MM.1S (cell line): ENCODE data around the gene SPEG.

ENCODE experiments used
- DNase-seq: peaks from one replicate; pipeline ENCODE4 v3.0.0-alpha.2; 2015
- H2AFZ ChIP-seq: fragments of 300-600 bp; sonication (generic); 2 replicates; pipeline ENCODE4 v1.6.0; 2016; ENCODE audit warnings: antibody characterized with exemption, low read length
- H3F3A ChIP-seq: fragments of 300-600 bp; sonication (generic); 2 replicates; pipeline ENCODE4 v1.6.1; 2016; ENCODE audit warnings: mild to moderate bottlenecking, antibody characterized with exemption, low read length, moderate library complexity, mixed read lengths; ENCODE audit not compliant: insufficient read depth
- H3K27ac ChIP-seq: fragments of 300-600 bp; sonication (generic); 2 replicates; pipeline ENCODE4 v1.5.1; 2016; ENCODE audit warnings: mild to moderate bottlenecking, low read length
- H3K27me3 ChIP-seq: fragments of 300-600 bp; sonication (generic); replicated peaks from 2 replicates; pipeline ENCODE4 v1.6.0; 2016; ENCODE audit warnings: low read length; ENCODE audit not compliant: insufficient read depth
- H3K36me3 ChIP-seq: fragments of 300-600 bp; sonication (generic); replicated peaks from 2 replicates; pipeline ENCODE4 v1.6.1; 2016; ENCODE audit warnings: mild to moderate bottlenecking, low read length, mixed read lengths; ENCODE audit not compliant: insufficient read depth
- H3K4me1 ChIP-seq: fragments of 300-600 bp; sonication (generic); 2 replicates; pipeline ENCODE4 v1.6.1; 2016; ENCODE audit warnings: low read length, mixed read lengths
- H3K4me2 ChIP-seq: fragments of 300-600 bp; sonication (generic); 2 replicates; pipeline ENCODE4 v1.6.0; 2016; ENCODE audit warnings: low read depth, low read length
- H3K4me3 ChIP-seq: fragments of 300-600 bp; sonication (generic); 2 replicates; pipeline ENCODE4 v1.5.1; 2016; ENCODE audit warnings: low read length, mixed read lengths
- H3K79me2 ChIP-seq: fragments of 300-600 bp; sonication (generic); 2 replicates; pipeline ENCODE4 v1.6.1; 2016; ENCODE audit warnings: mixed run types, low read length, mixed read lengths
- H3K9ac ChIP-seq: fragments of 300-600 bp; sonication (generic); 2 replicates; pipeline ENCODE4 v1.6.1; 2016; ENCODE audit warnings: low read length, mixed read lengths
- H3K9me2 ChIP-seq: fragments of 300-600 bp; sonication (generic); replicated peaks from 2 replicates; pipeline ENCODE4 v1.6.1; 2016; ENCODE audit warnings: mild to moderate bottlenecking, low read length, mixed read lengths; ENCODE audit not compliant: insufficient read depth
- H3K9me3 ChIP-seq: fragments of 300-600 bp; sonication (generic); replicated peaks from 2 replicates; pipeline ENCODE4 v1.6.1; 2016; ENCODE audit warnings: mild to moderate bottlenecking, low read length, mixed read lengths; ENCODE audit not compliant: insufficient read depth
- H4K20me1 ChIP-seq: fragments of 300-600 bp; sonication (generic); 2 replicates; pipeline ENCODE4 v1.6.1; 2016; ENCODE audit warnings: mild to moderate bottlenecking, low read length, moderate library complexity, mixed read lengths; ENCODE audit not compliant: insufficient read depth
- CTCF ChIP-seq: fragments of 300-600 bp; sonication (generic); IDR thresholded peaks from 2 replicates; pipeline ENCODE4 v1.5.1; 2016; ENCODE audit warnings: antibody characterized with exemption, low read length, mixed read lengths
- EZH2 ChIP-seq: fragments of 300-600 bp; sonication (generic); optimal IDR thresholded peaks from 2 replicates; pipeline ENCODE3; 2017; ENCODE audit warnings: low read depth, mild to moderate bottlenecking, antibody characterized with exemption, low read length, mixed read lengths
- EZH2phosphoT487 ChIP-seq: fragments of 300-600 bp; sonication (generic); IDR thresholded peaks from 2 replicates; pipeline ENCODE4 v1.6.1; 2018; ENCODE audit warnings: antibody characterized with exemption, low read length

The SPEG gene

GRCh38 chr2:219499058-219499307 lies 64.3 kb downstream of the SPEG start:
- Histone ChIP-seq H3K9ac (peak overlapping the region; percentile 91), H3K4me2 (peak overlapping the region; percentile 94), H3K9me3 (no peaks in the 10 kb centered on the region), H3K79me2 (peaks cover 13% of the 10 kb centered on the region), H3K27ac (no peak overlapping the region), H3F3A (no peaks in the 10 kb centered on the region), H3K9me2 (no peaks in the 10 kb centered on the region), H3K36me3 (no peaks in the 10 kb centered on the region), H4K20me1 (no peaks in the 10 kb centered on the region), H2AFZ (peak overlapping the region; percentile 91), H3K27me3 (peaks cover 35% of the 10 kb centered on the region), H3K4me1 (peaks cover 11% of the 10 kb centered on the region), H3K4me3 (peak overlapping the region; percentile 88)
- TF ChIP-seq EZH2 (no peak), CTCF (no peak), EZH2phosphoT487 (no peak)
- no peak for DNase-seq

DNA sequence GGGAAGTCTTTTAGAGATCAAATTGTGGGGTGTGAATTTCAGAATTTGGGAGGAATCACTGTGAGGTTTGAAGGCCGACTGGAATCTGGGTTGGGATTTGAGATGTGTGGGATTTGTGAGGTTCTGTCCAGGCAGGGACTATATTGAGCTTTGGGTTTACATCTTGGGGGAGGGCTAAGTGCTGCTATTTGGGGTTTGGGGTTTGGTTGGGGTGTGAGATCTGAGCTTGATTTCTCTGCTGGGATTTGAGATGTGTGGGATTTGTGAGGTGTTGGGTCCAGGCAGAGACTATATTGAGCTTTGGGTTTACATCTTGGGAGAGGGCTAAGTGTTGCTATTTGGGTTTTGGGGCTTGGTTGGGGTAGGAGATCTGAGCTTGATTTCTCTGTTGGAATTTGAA lies 64.9 kb downstream of the SPEG start:
- no peaks in the 10 kb centered on the region for H3K9me3 ChIP-seq
- H3F3A ChIP-seq = no peaks in the 10 kb centered on the region
- peaks cover 13% of the 10 kb centered on the region for H3K79me2 ChIP-seq
- DNase-seq = no peak
- TF ChIP-seq EZH2 (no peak), CTCF (no peak), EZH2phosphoT487 (no peak)
- H3K4me1 ChIP-seq = peaks cover 11% of the 10 kb centered on the region
- H3K4me3 ChIP-seq = peak overlapping the region; percentile 88
- no peak overlapping the region for H3K27ac ChIP-seq
- H3K9me2 ChIP-seq = no peaks in the 10 kb centered on the region
- peak overlapping the region; percentile 91; the same call in 1 of the 2 replicates for H3K9ac ChIP-seq
- H3K4me2 ChIP-seq = peak overlapping the region; percentile 94
- H4K20me1 ChIP-seq = no peaks in the 10 kb centered on the region
- peak overlapping the region; percentile 91 for H2AFZ ChIP-seq
- peaks cover 29% of the 10 kb centered on the region for H3K27me3 ChIP-seq
- H3K36me3 ChIP-seq = no peaks in the 10 kb centered on the region

GRCh38 chr2:219500135-219500534 lies 65.5 kb downstream of the SPEG start:
- H3K36me3 ChIP-seq = no peaks in the 10 kb centered on the region
- H3K9me3 ChIP-seq = no peaks in the 10 kb centered on the region
- H3K4me2 ChIP-seq = no peak overlapping the region
- DNase-seq = no peak
- H4K20me1 ChIP-seq = no peaks in the 10 kb centered on the region
- H3K27ac ChIP-seq = no peak overlapping the region
- H3K27me3 ChIP-seq = peaks cover 23% of the 10 kb centered on the region
- peaks cover 11% of the 10 kb centered on the region for H3K4me1 ChIP-seq
- H2AFZ ChIP-seq = no peak overlapping the region
- TF ChIP-seq EZH2phosphoT487 (no peak), CTCF (peak; percentile 25; the same call in 1 of the 2 replicates), EZH2 (no peak)
- H3K9me2 ChIP-seq = no peaks in the 10 kb centered on the region
- H3K9ac ChIP-seq = no peak overlapping the region
- peaks cover 13% of the 10 kb centered on the region for H3K79me2 ChIP-seq
- H3K4me3 ChIP-seq = no peak overlapping the region
- no peaks in the 10 kb centered on the region for H3F3A ChIP-seq

- Histone ChIP-seq H3K79me2 (peaks cover 13% of the 10 kb centered on the region), H3K9ac (no peak overlapping the region), H3K4me2 (no peak overlapping the region), H3K36me3 (no peaks in the 10 kb centered on the region), H3K4me3 (no peak overlapping the region), H3K4me1 (peaks cover 11% of the 10 kb centered on the region), H3F3A (no peaks in the 10 kb centered on the region), H3K9me3 (no peaks in the 10 kb centered on the region), H3K9me2 (no peaks in the 10 kb centered on the region), H3K27ac (no peak overlapping the region), H2AFZ (no peak overlapping the region), H4K20me1 (no peaks in the 10 kb centered on the region), H3K27me3 (peaks cover 9% of the 10 kb centered on the region)
- TF ChIP-seq EZH2phosphoT487 = no peak
- no peak for TF ChIP-seq EZH2
- TF ChIP-seq CTCF = no peak
- no peak for DNase-seq
Observed at GRCh38 chr2:219501849-219502248, 67.2 kb downstream of the SPEG start.
